Activated naive CD4-positive, alpha-beta T cell treated with anti-CD3 and anti-CD28 coated beads, Interleukin-2, amount 50 U/mL, for 16 hours (primary cell): ENCODE data around the gene TNRC6B.
"Not testable (repeated sequence)": the region's sequence is repeated elsewhere in the genome, so short reads cannot be mapped to it uniquely, and the experiment has no call there.

Experiments
- DNase-seq: peaks from one replicate; pipeline ENCODE4 v3.0.0-alpha.2; 2020

Gene TNRC6B

GRCh38 chr22:40183603-40184002 is 5.9 kb downstream of the TNRC6B start:
- DNase-seq = not testable (repeated sequence)

GRCh38 chr22:40187389-40187788 is 9.7 kb downstream of the TNRC6B start:
- DNase-seq = no peak

- no peak for DNase-seq
Measured at GRCh38 chr22:40189997-40190396, 12.3 kb downstream of the TNRC6B start.

- DNase-seq = no peak
Measured at GRCh38 chr22:40190501-40190900, 12.8 kb downstream of the TNRC6B start.

- DNase-seq = no peak
Measured at GRCh38 chr22:40193429-40194421, 16.0 kb downstream of the TNRC6B start.

- no peak for DNase-seq
Measured at GRCh38 chr22:40194656-40195055, 16.9 kb downstream of the TNRC6B start.

- DNase-seq = peak; percentile 50
Measured at GRCh38 chr22:40196628-40197360, 19.1 kb downstream of the TNRC6B start.

- not testable (repeated sequence) for DNase-seq
Measured at GRCh38 chr22:40197421-40197820, 19.7 kb downstream of the TNRC6B start.

GRCh38 chr22:40198733-40199132 is 21.0 kb downstream of the TNRC6B start:
- no peak for DNase-seq

GRCh38 chr22:40199223-40199622 is 21.5 kb downstream of the TNRC6B start:
- no peak for DNase-seq

GRCh38 chr22:40199852-40200251 is 22.1 kb downstream of the TNRC6B start:
- no peak for DNase-seq

GRCh38 chr22:40200795-40201530 is 23.2 kb downstream of the TNRC6B start:
- DNase-seq = peak; percentile 29

- no peak for DNase-seq
Measured at GRCh38 chr22:40202225-40202944, 24.7 kb downstream of the TNRC6B start.

GRCh38 chr22:40203572-40203971 is 25.8 kb downstream of the TNRC6B start:
- no peak for DNase-seq

GRCh38 chr22:40204321-40205116 is 26.8 kb downstream of the TNRC6B start:
- DNase-seq = no peak

GRCh38 chr22:40206561-40206960 is 28.8 kb downstream of the TNRC6B start:
- DNase-seq = no peak

GRCh38 chr22:40210818-40211217 is 33.1 kb downstream of the TNRC6B start:
- DNase-seq = no peak

- DNase-seq = no peak
Measured at GRCh38 chr22:40211476-40212054, 33.8 kb downstream of the TNRC6B start.

- DNase-seq = no peak
Measured at GRCh38 chr22:40212121-40212520, 34.4 kb downstream of the TNRC6B start.

- DNase-seq = no peak
Measured at GRCh38 chr22:40213478-40213877, 35.8 kb downstream of the TNRC6B start.

GRCh38 chr22:40215266-40215665 is 37.5 kb downstream of the TNRC6B start:
- no peak for DNase-seq
